ENCODE measurements around the gene DPH1.
"Not testable (repeated sequence)": the region's sequence is repeated elsewhere in the genome, so short reads cannot be mapped to it uniquely, and the experiment has no call there.

Gene DPH1

GRCh38 chr17:2029911-2030778 is at the start of gene DPH1:
Gene DPH1 (plus strand): TSS chr17:2030153. CDS start chr17:2030170, 17 bp downstream.
- DNase-seq (ENCODE audit: low spot score) = peak; percentile 84

- DNase-seq (ENCODE audit: low spot score) = no peak
These were observed 49.2 kb upstream of the DPH1 start for GRCh38 chr17:1980665-1981250.

GRCh38 chr17:1982793-1983366 is 47.1 kb upstream of the DPH1 start:
- not testable (repeated sequence) for DNase-seq (ENCODE audit: low spot score)

GRCh38 chr17:1985093-1985492 is 44.9 kb upstream of the DPH1 start:
- no peak for DNase-seq (ENCODE audit: low spot score)

- no peak for DNase-seq (ENCODE audit: low spot score)
These were observed 44.3 kb upstream of the DPH1 start for GRCh38 chr17:1985686-1986085.

- DNase-seq (ENCODE audit: low spot score) = no peak
These were observed 43.0 kb upstream of the DPH1 start for GRCh38 chr17:1986783-1987451.

GRCh38 chr17:1989135-1989534 is 40.8 kb upstream of the DPH1 start:
- DNase-seq (ENCODE audit: low spot score) = no peak

GRCh38 chr17:1992541-1992940 is 37.4 kb upstream of the DPH1 start:
- no peak for DNase-seq (ENCODE audit: low spot score)

GRCh38 chr17:1994707-1995106 is 35.2 kb upstream of the DPH1 start:
- no peak for DNase-seq (ENCODE audit: low spot score)

GRCh38 chr17:1995321-1995892 is 34.5 kb upstream of the DPH1 start:
- DNase-seq (ENCODE audit: low spot score) = no peak

GRCh38 chr17:1995907-1996799 is 33.8 kb upstream of the DPH1 start:
- no peak for DNase-seq (ENCODE audit: low spot score)

- no peak for DNase-seq (ENCODE audit: low spot score)
These were observed 33.1 kb upstream of the DPH1 start for GRCh38 chr17:1996800-1997288.

- no peak for DNase-seq (ENCODE audit: low spot score)
These were observed 32.5 kb upstream of the DPH1 start for GRCh38 chr17:1997289-1997926.

- no peak for DNase-seq (ENCODE audit: low spot score)
These were observed 31.8 kb upstream of the DPH1 start for GRCh38 chr17:1997927-1998742.

GRCh38 chr17:1999557-2000251 is 30.2 kb upstream of the DPH1 start:
- DNase-seq (ENCODE audit: low spot score) = no peak

GRCh38 chr17:2002767-2003329 is 27.1 kb upstream of the DPH1 start:
- DNase-seq (ENCODE audit: low spot score) = no peak

- DNase-seq (ENCODE audit: low spot score) = no peak
These were observed 26.4 kb upstream of the DPH1 start for GRCh38 chr17:2003525-2003924.

- no peak for DNase-seq (ENCODE audit: low spot score)
These were observed 25.5 kb upstream of the DPH1 start for GRCh38 chr17:2004435-2004952.
